H1 (cell line): Measurements from ENCODE around the gene FAM120A. TPM values are rescaled to one million over a fixed set of nuclear protein-coding genes. Genes with fewer than 3 reads are reported as not detected.

Source experiments
- CTCF ChIA-PET: fragments of 300-600 bp; sonication (Branson Sonifier 250); formaldehyde crosslinking; loops from one replicate; lab custom pipeline; 2021; ENCODE audit not compliant: partially characterized antibody; lab: Charles Lee
- POLR2A ChIA-PET: fragments of 300-600 bp; sonication (Branson Sonifier 250); formaldehyde crosslinking; loops from one replicate; lab custom pipeline; 2021; ENCODE audit warnings: inconsistent platforms; ENCODE audit not compliant: partially characterized antibody; lab: Charles Lee
- DNase-seq, 2 experiments: peaks; one replicate each; pipeline versions ENCODE4 v3.0.0 to v3.0.0-alpha.2; 2010 to 2022; ENCODE audit warnings: low spot score in 2 of 2, low read depth in 1 of 2, mixed read lengths in 1 of 2
- FAIRE-seq: peaks from 2 replicates; lab custom pipeline; 2011; peaks lifted over from hg19 to GRCh38; lab: Jason Lieb, UNC
- H2AFZ ChIP-seq: 2 replicates; pipeline ENCODE4 v1.8.1; 2012; ENCODE audit warnings: low read length, inconsistent platforms
- H2AK5ac ChIP-seq: 2 replicates; pipeline ENCODE4 v1.6.1; 2013; ENCODE audit warnings: low read depth, low read length
- H2BK120ac ChIP-seq: replicated peaks from 2 replicates; pipeline ENCODE3; 2013; ENCODE audit warnings: low read depth, low read length, inconsistent platforms
- H2BK12ac ChIP-seq: 2 replicates; pipeline ENCODE4 v1.6.1; 2013; ENCODE audit warnings: low read depth, low read length
- H2BK15ac ChIP-seq: 2 replicates; pipeline ENCODE4 v1.6.1; 2013; ENCODE audit warnings: low read length
- H2BK20ac ChIP-seq: 2 replicates; pipeline ENCODE4 v1.6.1; 2013; ENCODE audit warnings: low read length
- H2BK5ac ChIP-seq: 2 replicates; pipeline ENCODE4 v1.6.1; 2013; ENCODE audit warnings: low read depth, low read length
- H3K14ac ChIP-seq: 2 replicates; pipeline ENCODE4 v1.6.1; 2013; ENCODE audit warnings: inconsistent platforms; ENCODE audit not compliant: insufficient read length
- H3K18ac ChIP-seq: 2 replicates; pipeline ENCODE4 v1.6.1; 2013; ENCODE audit warnings: low read length; ENCODE audit errors: extremely low read depth
- H3K23ac ChIP-seq: 2 replicates; pipeline ENCODE4 v1.6.1; 2013; ENCODE audit warnings: inconsistent platforms; ENCODE audit not compliant: insufficient read length
- H3K23me2 ChIP-seq: 2 replicates; pipeline ENCODE4 v1.6.1; 2013; ENCODE audit warnings: low read depth, low read length
- H3K27ac ChIP-seq: 2 replicates; pipeline ENCODE4 v1.6.1; 2011; ENCODE audit warnings: low read depth, low read length, inconsistent platforms
- H3K27me3 ChIP-seq, 4 experiments: replicated peaks in 1 of 4; 1 replicate in 1 of 4; 2 replicates in 3 of 4; pipeline versions ENCODE4 v1.6.1 to v1.8.1; 2011 to 2013; ENCODE audit warnings: low read length in 3 of 4, mild to moderate bottlenecking in 3 of 4, inconsistent platforms in 2 of 4, mixed read lengths in 2 of 4, moderate library complexity in 1 of 4; ENCODE audit not compliant: control insufficient read depth in 3 of 4, insufficient read depth in 3 of 4; ENCODE audit errors: extremely low read depth in 1 of 4
- H3K36me3 ChIP-seq, 4 experiments: 2 replicates each; pipeline versions ENCODE4 v1.6.1 to v1.8.1; 2011 to 2013; ENCODE audit warnings: mild to moderate bottlenecking in 4 of 4, low read length in 3 of 4, moderate library complexity in 2 of 4, control low read depth in 1 of 4, inconsistent platforms in 1 of 4; ENCODE audit not compliant: insufficient read depth in 4 of 4, control insufficient read depth in 2 of 4
- H3K4ac ChIP-seq: replicated peaks from 2 replicates; pipeline ENCODE3; 2013; ENCODE audit warnings: low read length, low read depth, mixed read lengths, inconsistent platforms; ENCODE audit not compliant: insufficient read length
- H3K4me1 ChIP-seq, 4 experiments: replicated peaks in 1 of 4; 1 replicate in 1 of 4; 2 replicates in 3 of 4; pipeline versions ENCODE4 v1.6.1 to v1.8.1; 2011 to 2013; ENCODE audit warnings: low read length in 3 of 4, inconsistent platforms in 2 of 4, mixed read lengths in 1 of 4; ENCODE audit not compliant: insufficient read depth in 4 of 4, control insufficient read depth in 3 of 4
- H3K4me2 ChIP-seq, 2 experiments: 2 replicates each; pipeline versions ENCODE4 v1.6.1 to v1.8.1; 2011 to 2013; ENCODE audit warnings: low read depth in 2 of 2, low read length in 2 of 2, control low read depth in 1 of 2, inconsistent platforms in 1 of 2, mild to moderate bottlenecking in 1 of 2; ENCODE audit not compliant: insufficient read depth in 1 of 2
- H3K4me3 ChIP-seq, 4 experiments: fragments of 200-600, 300-600 bp in 1 of 4; sonication (generic), shearing (Covaris generic), sonication (Bioruptor Twin) in 1 of 4; 2 replicates each; pipeline versions ENCODE4 v1.5.1 to v1.8.1; 2011 to 2016; ENCODE audit warnings: low read length in 4 of 4, low read depth in 3 of 4, control low read depth in 2 of 4, inconsistent platforms in 2 of 4, mild to moderate bottlenecking in 2 of 4, mixed read lengths in 1 of 4, moderate library complexity in 1 of 4; ENCODE audit not compliant: insufficient read depth in 2 of 4; ENCODE audit errors: extremely low read depth in 1 of 4
- H3K56ac ChIP-seq: replicated peaks from 2 replicates; pipeline ENCODE3; 2013; ENCODE audit warnings: low read depth, mild to moderate bottlenecking, mixed read lengths, low read length, inconsistent platforms; ENCODE audit not compliant: insufficient read length
- H3K79me1 ChIP-seq: 2 replicates; pipeline ENCODE4 v1.6.1; 2013; ENCODE audit warnings: low read depth, low read length, control low read depth
- H3K79me2 ChIP-seq, 2 experiments: 2 replicates each; pipeline versions ENCODE4 v1.6.1 to v1.8.1; 2012 to 2013; ENCODE audit warnings: low read length in 2 of 2, mild to moderate bottlenecking in 2 of 2, inconsistent platforms in 1 of 2; ENCODE audit not compliant: insufficient read depth in 2 of 2, control insufficient read depth in 1 of 2
- H3K9ac ChIP-seq, 4 experiments: replicated peaks in 1 of 4; 1 replicate in 1 of 4; 2 replicates in 3 of 4; pipeline versions ENCODE4 v1.6.1 to v1.8.1; 2011 to 2013; ENCODE audit warnings: low read depth in 3 of 4, low read length in 3 of 4, control low read depth in 2 of 4, mild to moderate bottlenecking in 2 of 4, moderate library complexity in 2 of 4, inconsistent platforms in 1 of 4; ENCODE audit errors: extremely low read depth in 1 of 4
- H3K9me3 ChIP-seq, 2 experiments: 2 replicates each; pipeline versions ENCODE4 v1.6.1 to v1.8.1; 2012 to 2013; ENCODE audit warnings: mild to moderate bottlenecking in 2 of 2, moderate library complexity in 2 of 2, control low read depth in 1 of 2, inconsistent platforms in 1 of 2, low read depth in 1 of 2, low read length in 1 of 2, mixed read lengths in 1 of 2; ENCODE audit not compliant: insufficient read depth in 2 of 2
- H4K20me1 ChIP-seq, 2 experiments: replicated peaks in 1 of 2; 2 replicates each; pipeline versions ENCODE3 to v1.8.1; 2011 to 2013; ENCODE audit warnings: inconsistent platforms in 2 of 2, low read length in 2 of 2, mild to moderate bottlenecking in 1 of 2; ENCODE audit not compliant: insufficient read depth in 2 of 2, control insufficient read depth in 1 of 2
- H4K5ac ChIP-seq: 2 replicates; pipeline ENCODE4 v1.6.1; 2013; ENCODE audit warnings: low read length, low read depth, mixed read lengths, inconsistent platforms; ENCODE audit not compliant: insufficient read length
- H4K8ac ChIP-seq: 2 replicates; pipeline ENCODE4 v1.8.0; 2013; ENCODE audit warnings: mild to moderate bottlenecking, moderate library complexity, low read length, inconsistent platforms; ENCODE audit not compliant: insufficient read depth; ENCODE audit errors: extremely low read depth
- H4K91ac ChIP-seq: replicated peaks from 2 replicates; pipeline ENCODE3; 2013; ENCODE audit warnings: low read length, mixed read lengths, inconsistent platforms; ENCODE audit not compliant: insufficient read length
- BACH1 ChIP-seq: IDR thresholded peaks from 2 replicates; pipeline ENCODE4 v1.6.1; 2012; ENCODE audit warnings: low read length, improper control_type of control experiment
- BRCA1 ChIP-seq: IDR thresholded peaks from 2 replicates; pipeline ENCODE4 v1.6.1; 2012; ENCODE audit warnings: low read depth, low read length, improper control_type of control experiment
- CTBP2 ChIP-seq: IDR thresholded peaks from 2 replicates; pipeline ENCODE4 v1.7.0; 2011; ENCODE audit warnings: borderline replicate concordance, mild to moderate bottlenecking, moderate library complexity, mixed read lengths, low read length; ENCODE audit not compliant: insufficient read depth, insufficient read length
- EGR1 ChIP-seq: IDR thresholded peaks from 2 replicates; pipeline ENCODE4 v1.6.1; 2011; ENCODE audit warnings: low read depth, low read length, borderline replicate concordance
- EP300 ChIP-seq, 2 experiments: IDR thresholded peaks; 1 replicate in 1 of 2; 2 replicates in 1 of 2; pipeline ENCODE4 v1.6.1; 2011 to 2012; ENCODE audit warnings: low read depth in 2 of 2, low read length in 2 of 2, mild to moderate bottlenecking in 2 of 2, borderline replicate concordance in 1 of 2, inconsistent platforms in 1 of 2, moderate library complexity in 1 of 2
- HDAC2 ChIP-seq, 2 experiments: fragments of 300-600 bp in 1 of 2; sonication (generic) in 1 of 2; IDR thresholded peaks; 2 replicates each; pipeline ENCODE4 v1.6.1; 2011 to 2012; ENCODE audit warnings: low read depth in 2 of 2, low read length in 2 of 2, mild to moderate bottlenecking in 2 of 2, moderate library complexity in 2 of 2, borderline replicate concordance in 1 of 2, inconsistent platforms in 1 of 2
- JUND ChIP-seq: IDR thresholded peaks from 2 replicates; pipeline ENCODE4 v1.6.1; 2011; ENCODE audit warnings: mild to moderate bottlenecking, improper control_type of control experiment, low read length
- KDM1A ChIP-seq: fragments of 200-600, 300-600 bp; sonication (generic); IDR thresholded peaks from 2 replicates; pipeline ENCODE4 v1.7.1; 2016; ENCODE audit warnings: mild to moderate bottlenecking, low read length, borderline replicate concordance
- KDM5A ChIP-seq: fragments of 200-600 bp; IDR thresholded peaks from 2 replicates; pipeline ENCODE4 v1.7.1; 2012; ENCODE audit warnings: mild to moderate bottlenecking, low read length, inconsistent platforms, mixed read lengths
- MAFK ChIP-seq: IDR thresholded peaks from 2 replicates; pipeline ENCODE4 v1.6.1; 2012; ENCODE audit warnings: low read depth, mild to moderate bottlenecking, improper control_type of control experiment, low read length
- SIX5 ChIP-seq: IDR thresholded peaks from 2 replicates; pipeline ENCODE4 v1.6.1; 2011; ENCODE audit warnings: mild to moderate bottlenecking, low read depth, low read length
- SP1 ChIP-seq: IDR thresholded peaks from 2 replicates; pipeline ENCODE4 v1.6.1; 2011; ENCODE audit warnings: low read depth, low read length
- SP4 ChIP-seq: IDR thresholded peaks from 2 replicates; pipeline ENCODE4 v1.6.1; 2012; ENCODE audit warnings: low read length, inconsistent platforms
- WGBS, 2 experiments: shearing (Covaris generic) in 1 of 2; methylation state at CpG; one replicate each; pipeline versions ENCODE4 v1.1.6 to v1.1.7; 2013 to 2015; ENCODE audit warnings: low lambda C conversion rate in 2 of 2, mixed read lengths in 2 of 2, inconsistent platforms in 1 of 2, low coverage in 1 of 2, missing lambda C conversion rate in 1 of 2; ENCODE audit not compliant: insufficient replicate concordance in 2 of 2, insufficient coverage in 1 of 2, insufficient read length in 1 of 2; ENCODE audit errors: extremely low coverage in 1 of 2, missing lambda C conversion rate in 1 of 2; 5-methylcytosine and 5-hydroxymethylcytosine counted together
- polyA plus RNA-seq, 7 experiments: library from polyadenylated mRNA; depleted of rRNA in 3 of 7; stranded (reverse) in 5 of 7; unstranded in 2 of 7; fragments of >200 nt in 5 of 7; fragments of 200-250 nt in 2 of 7; gene quantifications; 1 replicate in 5 of 7; 2 replicates in 1 of 7; 4 replicates in 1 of 7; pipeline versions ENCODE4 v1.2.1 to v1.2.3, GENCODE V29; 2011 to 2013; ENCODE audit warnings: missing spikeins in 2 of 7, mixed read lengths in 2 of 7
- total RNA-seq: library from RNA; stranded (reverse); fragmentation: NEBNext Ultra II Directional; extraction: Animal tissue kit (Norgen Biotek cat#: 25700); gene quantifications from 2 replicates; pipeline ENCODE4 v1.2.1, GENCODE V29; 2021
- TF ChIP-seq, protein P1 (sequence below): IDR thresholded peaks from 2 replicates; pipeline ENCODE4 v1.6.1; 2011; ENCODE audit warnings: low read depth, mild to moderate bottlenecking, low read length; ENCODE audit not compliant: insufficient read depth

The FAM120A gene
- total and polyA plus RNA-seq, 2 of the 8 experiments (the other 6 are each of a cell fraction or from before 2014, with no cell fraction given) = 24.9 to 54.7 TPM

DNA sequence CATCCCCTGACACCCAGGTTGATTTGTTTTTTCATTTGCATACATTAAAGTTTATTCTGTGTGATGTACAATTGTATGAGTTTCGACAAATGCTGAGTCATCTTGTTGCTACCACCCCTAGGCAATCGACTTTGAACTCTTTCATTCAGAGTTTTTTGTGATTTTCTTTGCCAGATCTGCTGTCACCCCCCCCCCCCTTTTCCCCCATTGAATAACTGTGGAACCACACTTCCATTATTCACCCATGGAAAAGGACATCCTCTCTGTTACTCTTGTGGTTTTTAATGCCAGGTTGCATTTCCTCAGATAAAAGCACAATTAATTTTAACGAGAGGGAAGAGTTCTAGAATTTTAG lies 15.6 kb downstream of the FAM120A start:
- FAIRE-seq = no peak
- Histone ChIP-seq H2AFZ (no peak overlapping the region), H3K18ac (no peak overlapping the region), H2BK20ac (no peak overlapping the region), H3K4me2 (peak overlapping the region in 1 of 2 experiments; percentile 49; a peak in 1 of 4 replicates), H3K36me3 (peaks cover 0 to 3% (median 0%) of the 10 kb centered on the region in 4 experiments; a peak in 1 of 8 replicates), H3K56ac (no peak overlapping the region), H3K79me1 (peaks cover 13% of the 10 kb centered on the region), H3K4ac (no peak overlapping the region), H2BK12ac (no peak overlapping the region), H3K23ac (no peak overlapping the region), H3K79me2 (peaks cover 21 to 95% of the 10 kb centered on the region in 2 experiments), H2BK120ac (no peak overlapping the region), H3K9ac (no peak overlapping the region), H3K23me2 (no peaks in the 10 kb centered on the region), H2BK5ac (0 out of 2 replicates have a peak overlapping the region, but pooled peaks have one; percentile 53), H2AK5ac (no peak overlapping the region), H3K27ac (no peak overlapping the region), H3K4me1 (peaks cover 6 to 25% (median 18%) of the 10 kb centered on the region in 4 experiments), H4K91ac (no peak overlapping the region), H2BK15ac (no peak overlapping the region), H4K20me1 (peaks cover 8 to 12% of the 10 kb centered on the region in 2 experiments), H4K5ac (no peak overlapping the region), H3K27me3 (no peaks in the 10 kb centered on the region), H3K9me3 (no peaks in the 10 kb centered on the region), H4K8ac (no peak overlapping the region), H3K14ac (no peak overlapping the region), H3K4me3 (no peak overlapping the region)
- CTCF ChIA-PET = interaction anchor here (1.6 kb wide), 1 partner anchor 14 kb away, joined by 8 read pairs; no protein-coding TSS in a partner anchor
- DNase-seq = no peak
- POLR2A ChIA-PET = interaction anchor here (3.7 kb wide), 1 partner anchor 15 kb away, joined by 35 read pairs; the partner anchor contains the start of genes FAM120A and FAM120AOS
- WGBS, 2 experiments = 90% methylated on average over 3 of the region's 3 CpGs; no CpG with 5 or more reads in 1 of the 2 experiments
- TF ChIP-seq, protein P1, sequence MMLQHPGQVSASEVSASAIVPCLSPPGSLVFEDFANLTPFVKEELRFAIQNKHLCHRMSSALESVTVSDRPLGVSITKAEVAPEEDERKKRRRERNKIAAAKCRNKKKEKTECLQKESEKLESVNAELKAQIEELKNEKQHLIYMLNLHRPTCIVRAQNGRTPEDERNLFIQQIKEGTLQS = no peak
- no peak for TF ChIP-seq EP300 (IDR thresholded peaks at IDR 0.05; ENCODE audit: borderline replicate concordance in 1 of 2, low read depth in 2 of 2, low read length in 2 of 2)
- TF ChIP-seq JUND = no peak
- no peak for TF ChIP-seq CTBP2
- peak; percentile 77 for TF ChIP-seq MAFK
- no peak for TF ChIP-seq SIX5
- no peak for TF ChIP-seq BRCA1
- TF ChIP-seq KDM1A = no peak
- TF ChIP-seq SP1 = no peak
- TF ChIP-seq EGR1 = no peak
- peak; percentile 83 for TF ChIP-seq BACH1
- TF ChIP-seq HDAC2 (IDR thresholded peaks at IDR 0.05; ENCODE audit: borderline replicate concordance in 1 of 2, low read depth in 2 of 2, low read length in 2 of 2) = no peak
- no peak for TF ChIP-seq SP4
- no peak for TF ChIP-seq KDM5A
